Ishikawa (cell line): Measurements from ENCODE around the gene PLEKHA7.

Experiments used
- CEBPB ChIP-seq: IDR thresholded peaks from 2 replicates; pipeline ENCODE4 v1.6.1; 2012
- CREB1 ChIP-seq: IDR thresholded peaks from 2 replicates; pipeline ENCODE4 v1.6.1; 2012; ENCODE audit warnings: low read depth
- FOXM1 ChIP-seq: IDR thresholded peaks from 2 replicates; pipeline ENCODE4 v1.6.1; 2012; ENCODE audit warnings: low read depth, borderline replicate concordance
- MAX ChIP-seq: IDR thresholded peaks from 2 replicates; pipeline ENCODE4 v1.6.1; 2012
- REST ChIP-seq: IDR thresholded peaks from 2 replicates; pipeline ENCODE4 v1.6.1; 2012; ENCODE audit warnings: low read depth, mild to moderate bottlenecking
- TAF1 ChIP-seq: IDR thresholded peaks from 2 replicates; pipeline ENCODE4 v1.6.1; 2012; ENCODE audit warnings: low read depth, mild to moderate bottlenecking
- TCF12 ChIP-seq: IDR thresholded peaks from 2 replicates; pipeline ENCODE4 v1.6.1; 2012; ENCODE audit warnings: low read depth
- YY1 ChIP-seq: IDR thresholded peaks from 2 replicates; pipeline ENCODE4 v1.6.1; 2012; ENCODE audit warnings: low read depth
- ZBTB7A ChIP-seq: IDR thresholded peaks from 2 replicates; pipeline ENCODE4 v1.6.1; 2012; ENCODE audit warnings: low read depth

GRCh38 chr11:16982256-16982671 is 31.9 kb downstream of the PLEKHA7 start:
- TF ChIP-seq MAX (no peak; the same call in 1 of the 2 replicates), YY1 (no peak), ZBTB7A (no peak), TAF1 (no peak), CEBPB (no peak), CREB1 (no peak), FOXM1 (no peak), TCF12 (no peak), REST (no peak)
